Endometrial microvascular endothelial cells (primary cell): ENCODE results near the gene BECN2. TPM values are rescaled to one million over a fixed set of nuclear protein-coding genes. Genes with fewer than 3 reads are reported as not detected.
"Not testable (repeated sequence)": the region's sequence is repeated elsewhere in the genome, so short reads cannot be mapped to it uniquely, and the experiment has no call there.

ENCODE experiments used
- in situ Hi-C: cut with HindIII; loops from 2 replicates; pipeline ENCODE4 v1.10.0; 2017; ENCODE audit warnings: low sequenced_read_pairs, low pct_unique_long_range_greater_than_20kb; ENCODE audit errors: inconsistent ontology term
- total RNA-seq: library from RNA; depleted of rRNA; stranded (reverse); fragments of >200 nt; gene quantifications from one replicate; pipeline ENCODE4 v1.2.3, GENCODE V29; 2015; ENCODE audit errors: inconsistent ontology term

Gene BECN2
- total RNA-seq, 1 donor from 2014 or later: not detected

GRCh38 chr1:241972703-241973369 is 15.3 kb downstream of the BECN2 start:
- in situ Hi-C loops: no loop called here

- in situ Hi-C loops: no loop called here
These were observed 18.7 kb downstream of the BECN2 start for GRCh38 chr1:241976229-241976628.

GRCh38 chr1:241979071-241979470 is 21.5 kb downstream of the BECN2 start:
- in situ Hi-C loops: no loop called here

GRCh38 chr1:241979926-241980325 is 22.4 kb downstream of the BECN2 start:
- in situ Hi-C loops: no loop called here

GRCh38 chr1:241985787-241986186 is 28.2 kb downstream of the BECN2 start:
- in situ Hi-C loops: no loop called here

- in situ Hi-C loops: not testable (repeated sequence)
These were observed 30.9 kb downstream of the BECN2 start for GRCh38 chr1:241988389-241988930.

GRCh38 chr1:241990040-241990439 is 32.5 kb downstream of the BECN2 start:
- in situ Hi-C loops: no loop called here

- in situ Hi-C loops: no loop called here
These were observed 35.2 kb downstream of the BECN2 start for GRCh38 chr1:241992734-241993133.

- in situ Hi-C loops: no loop called here
These were observed 36.6 kb downstream of the BECN2 start for GRCh38 chr1:241994171-241994570.

- in situ Hi-C loops: no loop called here
These were observed 39.9 kb downstream of the BECN2 start for GRCh38 chr1:241997401-241997998.

- in situ Hi-C loops: no loop called here
These were observed 40.9 kb downstream of the BECN2 start for GRCh38 chr1:241998412-241998921.

- in situ Hi-C loops: no loop called here
These were observed 41.5 kb downstream of the BECN2 start, which contains the start of gene MAP1LC3C for GRCh38 chr1:241999026-241999425. TSS of gene MAP1LC3C (minus strand) at chr1:241999098. CDS start at chr1:241999008, 90 bp downstream.

GRCh38 chr1:242000434-242000833 is 42.9 kb downstream of the BECN2 start:
- in situ Hi-C loops: no loop called here

- in situ Hi-C loops: no loop called here
These were observed 44.5 kb downstream of the BECN2 start for GRCh38 chr1:242002072-242002471.

- in situ Hi-C loops: no loop called here
These were observed 44.9 kb downstream of the BECN2 start for GRCh38 chr1:242002510-242002909.

- in situ Hi-C loops: no loop called here
These were observed 47.4 kb downstream of the BECN2 start for GRCh38 chr1:242004751-242005495.

- in situ Hi-C loops: no loop called here
These were observed 48.4 kb downstream of the BECN2 start for GRCh38 chr1:242005866-242006535.

- in situ Hi-C loops: no loop called here
These were observed 49.4 kb downstream of the BECN2 start for GRCh38 chr1:242006976-242007375.
